ENCODE data around the gene ELL. TPM values are rescaled to one million over a fixed set of nuclear protein-coding genes. Genes with fewer than 3 reads are reported as not detected.

Gene ELL
- total and polyA plus RNA-seq, 2 experiments from 2014 or later = 11.3 to 20.1 TPM

DNA sequence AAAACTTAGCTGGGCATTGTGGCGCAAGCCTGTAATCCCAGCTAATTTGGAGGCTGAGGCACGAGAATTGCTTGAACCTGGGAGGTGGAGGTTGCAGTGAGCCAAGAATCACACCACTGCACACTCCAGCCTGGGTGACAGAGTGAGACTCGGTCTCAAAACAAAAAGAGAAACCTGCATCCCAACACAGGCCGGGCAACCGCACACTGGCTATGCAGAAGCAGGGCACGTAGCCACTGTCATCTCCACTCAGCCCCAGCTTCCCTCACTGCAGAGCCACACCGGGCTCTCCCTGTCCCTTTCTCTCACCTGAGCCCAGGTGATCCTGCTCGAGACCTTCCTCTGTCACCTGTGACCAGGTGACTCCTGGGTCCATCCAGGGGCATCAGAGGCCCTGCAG is 11.7 kb downstream of the ELL start:
- Histone ChIP-seq H3F3A (replicated peaks; ENCODE audit: low read depth) (0 out of 2 replicates have a peak, but pooled peaks cover 3% of the 10 kb centered on the region), H3K9me2 (ENCODE audit: insufficient read depth) (no peaks in the 10 kb centered on the region), H3K36me3 (ENCODE audit: insufficient read depth) (no peaks in the 10 kb centered on the region), H3K27ac (ENCODE audit: low read depth) (no peak overlapping the region), H2AFZ (no peak overlapping the region), H3K79me2 (replicated peaks; ENCODE audit: insufficient read depth) (peaks cover 84% of the 10 kb centered on the region), H3K4me3 (no peak overlapping the region), H3K27me3 (ENCODE audit: insufficient read depth) (no peaks in the 10 kb centered on the region), H3K4me1 (ENCODE audit: insufficient read depth) (no peaks in the 10 kb centered on the region), H4K20me1 (replicated peaks; ENCODE audit: insufficient read depth) (peaks cover 15% of the 10 kb centered on the region), H3K4me2 (no peak overlapping the region)
- H3K27ac Mint-ChIP-seq = 0 out of 2 replicates have a peak overlapping the region, but pooled peaks have one; percentile 62
- H3K27me3 Mint-ChIP-seq (ENCODE audit: insufficient read depth, low read depth, poor library complexity) = peaks cover 7% of the 10 kb centered on the region
- no peaks in the 10 kb centered on the region for H3K9me3 Mint-ChIP-seq
- TF ChIP-seq EZH2phosphoT487 (IDR thresholded peaks at IDR 0.05; ENCODE audit: unreplicated experiment) = no peak
- TF ChIP-seq, protein P1, sequence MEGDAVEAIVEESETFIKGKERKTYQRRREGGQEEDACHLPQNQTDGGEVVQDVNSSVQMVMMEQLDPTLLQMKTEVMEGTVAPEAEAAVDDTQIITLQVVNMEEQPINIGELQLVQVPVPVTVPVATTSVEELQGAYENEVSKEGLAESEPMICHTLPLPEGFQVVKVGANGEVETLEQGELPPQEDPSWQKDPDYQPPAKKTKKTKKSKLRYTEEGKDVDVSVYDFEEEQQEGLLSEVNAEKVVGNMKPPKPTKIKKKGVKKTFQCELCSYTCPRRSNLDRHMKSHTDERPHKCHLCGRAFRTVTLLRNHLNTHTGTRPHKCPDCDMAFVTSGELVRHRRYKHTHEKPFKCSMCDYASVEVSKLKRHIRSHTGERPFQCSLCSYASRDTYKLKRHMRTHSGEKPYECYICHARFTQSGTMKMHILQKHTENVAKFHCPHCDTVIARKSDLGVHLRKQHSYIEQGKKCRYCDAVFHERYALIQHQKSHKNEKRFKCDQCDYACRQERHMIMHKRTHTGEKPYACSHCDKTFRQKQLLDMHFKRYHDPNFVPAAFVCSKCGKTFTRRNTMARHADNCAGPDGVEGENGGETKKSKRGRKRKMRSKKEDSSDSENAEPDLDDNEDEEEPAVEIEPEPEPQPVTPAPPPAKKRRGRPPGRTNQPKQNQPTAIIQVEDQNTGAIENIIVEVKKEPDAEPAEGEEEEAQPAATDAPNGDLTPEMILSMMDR (conservative IDR thresholded peaks at IDR 0.05; ENCODE audit: low read depth in 2 of 2) = no peak
- no peak for ATAC-seq
- H3K4me3 Mint-ChIP-seq = no peak overlapping the region
- peaks cover 6% of the 10 kb centered on the region; the same call in 2 of the 3 replicates for H3K4me1 Mint-ChIP-seq
- H3K36me3 Mint-ChIP-seq (ENCODE audit: low read depth) = no peaks in the 10 kb centered on the region
- DNase-seq (ENCODE audit: low spot score) = no peak

DNA sequence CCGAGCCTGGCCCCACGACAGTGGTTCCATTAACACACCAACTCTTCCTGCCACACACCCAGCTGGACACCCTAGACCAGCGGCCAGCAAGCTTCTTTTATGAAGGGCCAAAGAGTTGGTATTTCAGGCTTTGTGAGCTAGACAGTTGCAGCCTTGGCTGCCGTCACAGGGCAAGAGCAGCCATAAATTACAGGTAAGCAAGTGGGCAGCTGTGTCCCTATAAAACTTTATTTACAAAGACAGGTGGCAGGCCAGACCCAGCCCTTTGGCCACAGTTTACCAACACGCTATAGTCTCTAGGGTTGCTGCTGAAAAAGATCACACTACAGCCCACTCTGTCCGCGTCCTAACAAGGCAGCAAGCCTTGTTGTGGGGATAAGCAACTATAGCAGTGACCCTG is 13.3 kb downstream of the ELL start:
- Histone ChIP-seq H4K20me1 (replicated peaks; ENCODE audit: insufficient read depth) (peaks cover 10% of the 10 kb centered on the region), H3K36me3 (ENCODE audit: insufficient read depth) (no peaks in the 10 kb centered on the region), H3K27me3 (ENCODE audit: insufficient read depth) (no peaks in the 10 kb centered on the region), H3K79me2 (replicated peaks; ENCODE audit: insufficient read depth) (peaks cover 83% of the 10 kb centered on the region), H3K4me2 (no peak overlapping the region), H3K27ac (ENCODE audit: low read depth) (peak overlapping the region; percentile 59; the same call in 1 of the 2 replicates), H3K4me3 (no peak overlapping the region), H3K9me2 (ENCODE audit: insufficient read depth) (no peaks in the 10 kb centered on the region), H3F3A (replicated peaks; ENCODE audit: low read depth) (0 out of 2 replicates have a peak, but pooled peaks cover 3% of the 10 kb centered on the region), H3K4me1 (ENCODE audit: insufficient read depth) (no peaks in the 10 kb centered on the region), H2AFZ (no peak overlapping the region)
- TF ChIP-seq ZNF114 (CRISPR knock-in tag; IDR thresholded peaks at IDR 0.05) = no peak
- TF ChIP-seq ETS1 (IDR thresholded peaks at IDR 0.05) = no peak
- Mint-ChIP-seq H3K36me3 (ENCODE audit: low read depth) (no peaks in the 10 kb centered on the region), H3K27ac (no peak overlapping the region), H3K9me3 (no peaks in the 10 kb centered on the region), H3K4me1 (peaks cover 9% of the 10 kb centered on the region; the same call in 2 of the 3 replicates), H3K4me3 (no peak overlapping the region), H3K27me3 (ENCODE audit: insufficient read depth, low read depth, poor library complexity) (peaks cover 9% of the 10 kb centered on the region)
- DNase-seq (ENCODE audit: low spot score) (no peak), ATAC-seq (no peak)

DNA sequence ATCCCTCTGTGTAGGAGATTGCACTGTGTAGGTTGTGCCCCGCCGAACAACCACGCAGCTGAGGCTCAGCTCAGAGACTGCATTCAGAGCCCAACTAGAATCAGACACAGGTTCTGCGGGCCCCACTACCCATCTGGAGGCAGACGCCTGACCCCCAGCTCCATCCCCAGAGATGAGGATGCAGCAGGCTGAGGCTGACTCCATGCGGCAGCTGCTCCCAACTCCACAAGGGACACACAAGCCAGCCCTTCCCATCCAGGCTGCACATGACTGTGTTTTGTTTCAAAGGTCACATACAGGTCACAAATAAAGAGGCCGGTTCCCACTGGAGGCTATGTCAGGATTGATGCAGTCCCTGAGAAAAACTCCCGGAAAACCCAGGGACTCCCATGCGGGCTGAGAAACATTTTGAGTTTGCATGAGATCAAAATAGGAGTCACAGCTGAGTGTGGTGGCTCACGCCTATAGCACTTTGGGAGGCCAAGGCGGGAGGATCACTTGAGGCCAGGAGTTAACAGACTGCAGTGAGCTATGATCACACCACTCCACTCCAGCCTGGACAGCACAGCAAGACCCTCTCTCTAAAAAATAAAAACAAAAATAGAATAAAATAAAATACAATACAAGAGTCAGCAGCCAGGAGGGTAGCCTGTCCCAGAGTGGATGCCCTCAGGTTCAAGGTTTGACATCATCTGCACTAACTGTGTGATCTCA is 14.0 kb downstream of the ELL start:
- no peaks in the 10 kb centered on the region for H3K4me1 ChIP-seq (ENCODE audit: insufficient read depth)
- H3K27me3 ChIP-seq (ENCODE audit: insufficient read depth) = no peaks in the 10 kb centered on the region
- no peaks in the 10 kb centered on the region for H3K36me3 ChIP-seq (ENCODE audit: insufficient read depth)
- H3K4me3 ChIP-seq = no peak overlapping the region
- Mint-ChIP-seq H3K9me3 (no peaks in the 10 kb centered on the region), H3K4me3 (no peak overlapping the region), H3K27ac (peak overlapping the region; percentile 43; the same call in 1 of the 2 replicates), H3K36me3 (ENCODE audit: low read depth) (no peaks in the 10 kb centered on the region), H3K27me3 (ENCODE audit: insufficient read depth, low read depth, poor library complexity) (peaks cover 14% of the 10 kb centered on the region), H3K4me1 (peaks cover 9% of the 10 kb centered on the region; the same call in 2 of the 3 replicates)
- H3K9me2 ChIP-seq (ENCODE audit: insufficient read depth) = no peaks in the 10 kb centered on the region
- H3F3A ChIP-seq (replicated peaks; ENCODE audit: low read depth) = 0 out of 2 replicates have a peak, but pooled peaks cover 3% of the 10 kb centered on the region
- no peak overlapping the region for H3K4me2 ChIP-seq
- no peak overlapping the region for H2AFZ ChIP-seq
- ATAC-seq (no peak), DNase-seq (ENCODE audit: low spot score) (no peak)
- no peak overlapping the region for H3K27ac ChIP-seq (ENCODE audit: low read depth)
- peaks cover 80% of the 10 kb centered on the region for H3K79me2 ChIP-seq (replicated peaks; ENCODE audit: insufficient read depth)
- peaks cover 10% of the 10 kb centered on the region for H4K20me1 ChIP-seq (replicated peaks; ENCODE audit: insufficient read depth)
- TF ChIP-seq ETS1 (IDR thresholded peaks at IDR 0.05) (no peak), POLR2AphosphoS5 (IDR thresholded peaks at IDR 0.05; ENCODE audit: low read depth) (no peak), ZNF114 (CRISPR knock-in tag; IDR thresholded peaks at IDR 0.05) (no peak), ZNF331 (CRISPR knock-in tag; IDR thresholded peaks at IDR 0.05; ENCODE audit: low read depth) (no peak), EZH2 (IDR thresholded peaks at IDR 0.05; ENCODE audit: low read depth, unreplicated experiment) (no peak)
